NOMO-1 treated with dmso at 0.1 percent for 144 hours (cell line): Measurements from ENCODE around the gene SDHA.
A peak's percentile ranks its signal among the peaks of the same experiment; 100 is the strongest.
"Not testable (repeated sequence)": the region's sequence is repeated elsewhere in the genome, so short reads cannot be mapped to it uniquely, and the experiment has no call there.

Experiments
- DNase-seq: peaks from one replicate; lab custom pipeline; 2025; ENCODE audit not compliant: unreplicated experiment; lab: John Stamatoyannopoulos, UW

Gene SDHA

GRCh38 chr5:218457-219291 lies 554 bp downstream of the SDHA start:
- peak; percentile 62 for DNase-seq

GRCh38 chr5:219460-219863 lies 1.3 kb downstream of the SDHA start:
- no peak for DNase-seq

GRCh38 chr5:219991-220390 lies 1.9 kb downstream of the SDHA start:
- no peak for DNase-seq

- not testable (repeated sequence) for DNase-seq
Measured at GRCh38 chr5:222951-223715, 5.0 kb downstream of the SDHA start.

- no peak for DNase-seq
Measured at GRCh38 chr5:223791-224190, 5.7 kb downstream of the SDHA start.

- DNase-seq: no peak
Measured at GRCh38 chr5:225334-225733, 7.2 kb downstream of the SDHA start.

- not testable (repeated sequence) for DNase-seq
Measured at GRCh38 chr5:227375-227774, 9.3 kb downstream of the SDHA start.

GRCh38 chr5:228886-229285 lies 10.8 kb downstream of the SDHA start:
- DNase-seq: no peak

GRCh38 chr5:230711-231110 lies 12.6 kb downstream of the SDHA start:
- no peak for DNase-seq

GRCh38 chr5:231661-232060 lies 13.5 kb downstream of the SDHA start:
- DNase-seq: no peak

- not testable (repeated sequence) for DNase-seq
Measured at GRCh38 chr5:233426-233825, 15.3 kb downstream of the SDHA start.

- DNase-seq: no peak
Measured at GRCh38 chr5:234450-234849, 16.3 kb downstream of the SDHA start.

GRCh38 chr5:235527-235926 lies 17.4 kb downstream of the SDHA start:
- DNase-seq: not testable (repeated sequence)

GRCh38 chr5:237931-238330 lies 19.8 kb downstream of the SDHA start:
- DNase-seq: not testable (repeated sequence)

GRCh38 chr5:240550-240949 lies 22.4 kb downstream of the SDHA start:
- not testable (repeated sequence) for DNase-seq

GRCh38 chr5:241045-241669 lies 23.0 kb downstream of the SDHA start:
- DNase-seq: not testable (repeated sequence)

- not testable (repeated sequence) for DNase-seq
Measured at GRCh38 chr5:243683-244367, 25.7 kb downstream of the SDHA start.

GRCh38 chr5:245717-246116 lies 27.6 kb downstream of the SDHA start:
- not testable (repeated sequence) for DNase-seq

- DNase-seq: not testable (repeated sequence)
Measured at GRCh38 chr5:250396-250795, 32.3 kb downstream of the SDHA start.

- not testable (repeated sequence) for DNase-seq
Measured at GRCh38 chr5:251016-251415, 32.9 kb downstream of the SDHA start.

GRCh38 chr5:251538-251937 lies 33.4 kb downstream of the SDHA start:
- DNase-seq: not testable (repeated sequence)
